ENCODE data around the gene NT5C. TPM values are rescaled to one million over a fixed set of nuclear protein-coding genes. Genes with fewer than 3 reads are reported as not detected.
"Not testable (repeated sequence)": the region's sequence is repeated elsewhere in the genome, so short reads cannot be mapped to it uniquely, and the experiment has no call there.

The NT5C gene
- 66.6 TPM for total RNA-seq

DNA sequence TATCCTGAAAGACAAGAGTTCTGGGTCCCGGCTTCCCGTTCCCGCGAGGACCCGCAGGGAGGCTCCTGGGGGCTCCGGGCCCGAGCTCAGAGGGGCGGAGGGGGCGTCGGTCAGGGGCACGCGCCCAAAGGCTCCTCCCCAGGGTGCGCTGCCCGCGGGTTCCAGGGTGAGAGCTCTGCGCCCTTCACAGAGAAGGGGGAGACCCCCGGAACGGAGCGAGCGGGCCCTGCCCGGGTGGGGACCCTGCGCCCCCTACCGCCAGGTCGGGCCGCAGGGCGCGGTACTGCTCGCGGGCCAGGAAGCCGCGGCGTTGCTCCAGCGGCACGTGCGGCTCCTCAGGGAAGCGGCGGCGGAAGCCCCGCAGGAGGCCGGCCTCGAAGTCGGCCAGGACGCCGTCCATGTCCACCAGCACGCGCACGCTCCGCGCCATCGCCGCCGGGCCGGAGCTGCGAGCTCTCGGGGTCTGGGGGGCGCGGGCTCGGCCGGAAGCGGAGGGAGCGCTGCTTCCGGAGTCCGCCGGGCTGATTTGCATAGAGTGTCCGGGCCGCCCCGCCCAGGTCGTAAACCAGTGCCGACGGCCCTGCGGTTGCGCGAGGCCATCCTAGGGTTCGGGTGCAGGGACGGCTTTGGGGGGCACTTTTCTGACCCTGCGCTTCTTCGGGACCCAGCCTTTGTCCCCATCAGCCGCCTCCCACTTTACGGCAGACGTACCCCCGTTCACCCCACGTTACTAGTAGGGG lies at the start of gene NT5C:
Gene NT5C, minus strand, starts transcription at position 465 of the 740 bp plus-strand sequence. Its CDS starts 35 bp downstream, at position 430.
- ATAC-seq = peak; percentile 75

DNA sequence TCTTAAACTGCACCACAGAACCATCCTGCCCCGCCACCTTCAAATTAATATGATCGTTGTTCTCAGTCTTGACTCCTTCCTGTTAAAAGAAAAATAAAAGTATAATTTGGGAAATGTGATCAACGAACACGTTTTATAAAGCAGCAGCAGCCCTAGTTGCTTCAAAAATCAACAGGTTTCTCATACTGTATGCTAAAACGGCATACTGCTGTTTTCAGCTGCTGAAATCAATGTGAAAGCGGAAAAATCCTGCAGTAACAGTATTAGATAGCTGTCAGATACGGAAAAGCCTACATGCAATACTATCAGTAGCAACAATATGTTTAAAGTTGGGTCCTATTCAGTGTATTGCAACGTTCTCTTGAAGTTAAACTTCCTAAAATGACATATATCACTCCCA lies 49.6 kb upstream of the NT5C start:
- no peak for ATAC-seq

DNA sequence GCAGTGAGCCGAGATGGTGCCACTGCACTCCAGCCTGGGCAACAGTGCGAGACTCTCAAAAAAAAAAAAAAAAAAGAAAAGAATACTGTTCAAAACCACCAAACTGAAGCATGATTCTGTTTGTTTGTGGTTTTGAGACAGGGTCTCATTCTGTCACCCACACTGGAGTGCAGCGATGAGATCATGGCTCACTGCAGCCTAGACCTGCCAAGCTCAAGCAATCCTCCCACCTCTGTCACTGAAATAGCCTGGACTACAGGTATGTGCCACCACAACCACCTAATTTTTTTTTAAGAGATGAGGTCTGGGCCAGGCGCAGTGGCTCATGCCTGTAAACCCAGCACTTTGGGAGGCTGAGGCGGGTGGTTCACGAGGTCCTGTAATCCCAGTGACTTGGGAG lies 46.9 kb upstream of the NT5C start:
- ATAC-seq = no peak

DNA sequence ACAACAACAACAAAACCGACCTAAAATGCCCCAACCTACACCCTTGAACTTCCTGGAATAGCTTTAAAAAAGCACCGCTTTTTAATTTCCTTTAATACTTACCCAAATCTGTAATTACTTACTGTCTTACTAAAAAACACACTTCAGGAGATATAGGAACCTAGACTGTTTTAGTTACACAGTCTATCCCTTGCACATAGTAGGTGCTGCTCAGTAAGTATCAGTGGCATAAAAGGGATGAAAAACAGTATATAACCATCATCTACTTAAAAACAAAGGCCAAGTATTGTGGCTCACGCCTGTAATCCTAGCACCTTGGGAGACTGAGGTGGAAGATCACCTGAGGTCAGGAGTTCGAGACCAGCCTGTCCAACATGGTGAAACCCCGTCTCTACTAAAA lies 45.1 kb upstream of the NT5C start:
- no peak for ATAC-seq

DNA sequence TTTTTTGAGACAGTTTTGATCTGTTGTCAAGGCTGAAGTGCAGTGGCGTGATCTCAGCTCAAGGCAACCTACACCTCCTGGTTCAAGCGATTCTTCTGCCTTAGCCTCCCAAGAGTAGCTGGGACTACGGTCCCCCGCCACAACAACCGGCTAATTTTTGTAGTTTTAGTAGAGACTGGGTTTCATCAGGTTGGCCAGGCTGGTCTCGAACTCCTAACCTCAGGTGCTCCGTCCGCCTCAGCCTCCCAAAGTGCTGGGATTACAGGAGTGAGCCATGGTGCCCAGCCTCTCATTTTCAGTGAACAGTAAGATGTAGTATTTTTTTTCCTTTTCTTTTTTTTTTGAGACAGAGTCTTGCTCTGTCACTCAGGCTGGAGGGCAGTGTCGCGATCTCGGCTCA lies 43.5 kb upstream of the NT5C start:
- ATAC-seq = no peak

DNA sequence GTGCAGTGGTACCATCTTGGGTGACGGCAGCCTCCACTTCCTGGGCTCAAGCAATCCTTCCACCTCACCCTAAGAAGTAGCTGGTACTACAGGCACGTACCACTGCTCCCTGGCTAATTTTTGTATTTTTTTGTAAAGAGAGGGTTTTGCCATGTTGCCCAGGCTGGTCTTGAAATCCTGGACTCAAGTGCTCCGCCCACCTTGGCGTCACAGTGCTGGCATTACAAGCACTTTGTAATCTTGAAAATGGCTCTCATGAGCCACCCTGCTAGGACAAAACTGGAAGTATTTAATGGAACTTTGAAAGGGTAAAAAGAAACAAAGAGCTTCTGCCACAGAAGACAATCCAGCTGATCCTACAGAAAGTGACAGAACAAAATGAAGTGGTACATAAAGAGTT lies 42.0 kb upstream of the NT5C start:
- ATAC-seq = no peak

DNA sequence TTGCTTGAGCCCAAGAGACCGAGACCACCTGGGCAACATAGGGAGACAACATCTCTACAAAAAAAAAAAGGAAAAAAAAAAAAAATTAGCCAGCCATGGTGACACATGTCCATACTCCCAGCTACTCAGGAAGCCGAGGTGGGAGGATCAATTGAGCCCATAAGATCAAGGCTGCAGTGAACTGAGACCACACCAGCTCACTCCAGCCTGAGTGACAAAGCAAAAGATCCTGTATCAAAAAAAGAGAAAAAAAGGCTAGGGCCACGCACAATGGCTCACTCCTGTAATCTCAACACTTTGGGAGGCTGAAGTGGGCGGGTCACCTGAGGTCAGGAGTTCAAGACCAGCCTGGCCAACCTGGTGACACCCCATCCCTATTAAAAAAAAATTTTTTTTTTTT lies 37.5 kb upstream of the NT5C start:
- no peak for ATAC-seq

DNA sequence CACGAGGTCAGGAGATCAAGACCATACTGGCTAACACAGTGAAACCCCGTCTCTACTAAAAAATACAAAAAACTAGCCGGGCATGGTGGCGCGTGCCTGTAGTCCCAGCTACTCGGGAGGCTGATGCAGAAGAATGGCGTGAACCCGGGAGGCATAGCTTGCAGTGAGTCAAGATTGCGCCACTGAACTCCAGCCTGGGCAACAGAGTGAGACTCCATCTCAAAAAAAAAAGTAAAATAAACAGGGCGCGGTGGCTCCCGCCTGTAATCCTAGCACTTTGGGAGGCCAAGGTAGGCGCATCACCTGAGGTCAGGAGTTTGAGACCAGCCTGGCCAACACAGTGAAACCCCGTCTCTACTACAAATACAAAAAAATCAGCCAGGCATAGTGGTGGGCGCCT lies 33.1 kb upstream of the NT5C start:
- not testable (repeated sequence) for ATAC-seq

DNA sequence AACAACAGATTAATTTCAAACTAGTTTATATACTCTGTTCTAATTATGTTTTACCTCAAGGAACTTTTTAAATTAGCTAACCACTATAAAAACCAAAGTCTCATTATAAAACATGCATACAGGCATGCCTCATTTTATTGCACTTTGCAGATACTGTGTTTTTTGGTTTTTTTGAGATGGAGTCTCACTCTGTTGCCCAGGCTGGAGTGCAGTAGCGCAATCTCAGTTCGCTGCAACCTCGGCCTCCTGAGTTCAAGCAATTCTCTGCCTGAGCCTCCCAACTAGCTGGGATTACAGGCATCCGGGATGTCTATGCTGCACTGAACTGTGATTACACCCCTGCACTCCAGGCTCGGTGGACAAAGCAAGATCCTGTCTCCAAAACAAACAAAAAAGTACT lies 31.5 kb upstream of the NT5C start:
- ATAC-seq = no peak

DNA sequence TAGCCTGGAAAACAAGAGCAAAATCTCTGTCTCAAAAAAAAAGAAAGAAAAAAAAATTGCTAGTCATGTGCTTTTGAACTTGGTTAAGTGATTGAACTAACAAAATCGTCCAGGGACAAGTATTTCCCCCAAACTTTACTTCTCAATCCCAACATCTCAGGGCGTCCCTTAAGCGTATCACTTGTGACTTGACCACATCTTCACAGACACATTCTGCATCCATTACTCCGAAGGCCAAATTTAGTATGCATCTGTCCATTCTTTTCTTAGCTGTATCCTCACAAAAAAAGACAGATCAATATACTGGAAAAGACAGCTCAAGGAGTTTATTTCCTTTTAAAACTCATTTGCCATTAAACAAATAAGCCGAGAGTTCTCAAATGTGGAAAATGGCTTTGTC lies 28.7 kb upstream of the NT5C start:
- no peak for ATAC-seq

DNA sequence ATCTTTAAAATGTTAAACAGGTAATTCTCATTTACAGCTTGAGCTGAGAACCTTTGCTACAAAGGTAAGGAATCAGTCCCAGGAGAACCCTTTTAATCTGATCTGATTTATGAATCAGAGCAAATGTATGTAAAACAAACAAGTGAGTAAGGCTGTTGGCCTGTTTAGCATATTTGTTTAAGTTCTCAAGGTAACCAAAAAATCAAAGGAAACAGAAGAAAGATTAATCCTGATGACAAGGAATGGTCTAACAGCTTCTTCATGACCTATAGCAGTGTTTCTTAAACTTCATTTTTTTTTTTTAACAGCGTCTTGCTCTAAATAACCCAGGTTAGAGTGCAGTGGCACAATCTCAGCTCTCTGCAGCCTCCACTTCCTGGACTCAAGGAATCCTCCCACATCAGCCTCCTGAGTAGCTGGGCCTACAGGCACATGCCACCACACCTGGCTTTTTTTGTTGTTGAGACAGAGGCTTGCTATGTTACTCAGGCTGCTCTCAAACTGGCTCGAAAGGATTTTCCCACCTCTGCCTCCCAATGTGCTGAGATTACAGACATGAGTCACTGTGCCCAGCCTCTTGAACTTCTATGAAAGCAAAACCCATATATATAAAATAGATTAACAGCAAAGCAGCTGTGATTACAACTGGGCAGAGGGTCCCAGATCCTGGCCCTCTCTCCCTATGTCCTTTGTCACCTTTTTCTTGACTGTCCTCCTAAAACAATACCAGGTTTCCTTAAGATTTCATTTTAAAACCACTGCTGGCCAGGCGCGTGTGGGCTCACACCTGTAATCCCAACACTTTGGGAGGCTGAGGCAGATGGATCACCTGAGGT lies 27.9 kb upstream of the NT5C start:
- peak; percentile 77 for ATAC-seq

DNA sequence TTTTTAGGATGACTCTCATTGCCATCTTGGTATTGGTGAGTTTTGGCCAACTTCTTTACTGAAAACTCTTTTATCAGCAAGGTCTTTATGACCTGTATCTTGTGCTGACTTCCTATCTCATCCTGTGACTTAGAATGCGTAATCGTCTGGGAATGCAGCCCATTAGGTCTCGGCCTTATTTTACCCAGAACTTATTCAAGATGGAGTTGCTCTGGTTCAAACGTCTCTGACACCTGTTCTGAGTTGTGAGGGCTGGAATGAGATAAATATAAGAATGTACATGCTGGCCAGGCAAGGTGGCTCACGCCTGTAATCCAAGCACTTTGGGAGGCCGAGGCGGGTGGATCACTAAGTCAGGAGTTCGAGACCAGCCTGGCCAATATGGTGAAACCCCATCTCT lies 26.9 kb upstream of the NT5C start:
- ATAC-seq = not testable (repeated sequence)

DNA sequence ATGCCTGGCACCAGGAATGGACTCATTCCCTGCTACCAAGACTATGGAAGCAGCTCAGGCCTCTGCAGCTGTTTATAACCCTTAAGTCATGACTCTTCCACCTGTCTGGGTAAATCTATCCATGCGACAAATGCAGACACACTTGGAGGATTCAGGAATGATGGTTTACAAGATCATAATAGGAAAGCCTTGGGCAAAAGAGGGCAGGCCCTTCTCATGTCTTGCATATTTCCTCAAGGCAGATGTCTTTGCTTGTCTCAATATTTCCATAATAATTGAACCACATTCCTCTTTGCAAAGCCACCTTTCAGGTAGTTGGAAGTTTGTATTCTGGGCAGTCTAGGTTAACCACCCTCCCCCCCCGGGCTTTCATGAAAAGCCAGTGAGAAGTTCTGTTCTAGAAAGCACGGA lies 23.7 kb upstream of the NT5C start:
- no peak for ATAC-seq

DNA sequence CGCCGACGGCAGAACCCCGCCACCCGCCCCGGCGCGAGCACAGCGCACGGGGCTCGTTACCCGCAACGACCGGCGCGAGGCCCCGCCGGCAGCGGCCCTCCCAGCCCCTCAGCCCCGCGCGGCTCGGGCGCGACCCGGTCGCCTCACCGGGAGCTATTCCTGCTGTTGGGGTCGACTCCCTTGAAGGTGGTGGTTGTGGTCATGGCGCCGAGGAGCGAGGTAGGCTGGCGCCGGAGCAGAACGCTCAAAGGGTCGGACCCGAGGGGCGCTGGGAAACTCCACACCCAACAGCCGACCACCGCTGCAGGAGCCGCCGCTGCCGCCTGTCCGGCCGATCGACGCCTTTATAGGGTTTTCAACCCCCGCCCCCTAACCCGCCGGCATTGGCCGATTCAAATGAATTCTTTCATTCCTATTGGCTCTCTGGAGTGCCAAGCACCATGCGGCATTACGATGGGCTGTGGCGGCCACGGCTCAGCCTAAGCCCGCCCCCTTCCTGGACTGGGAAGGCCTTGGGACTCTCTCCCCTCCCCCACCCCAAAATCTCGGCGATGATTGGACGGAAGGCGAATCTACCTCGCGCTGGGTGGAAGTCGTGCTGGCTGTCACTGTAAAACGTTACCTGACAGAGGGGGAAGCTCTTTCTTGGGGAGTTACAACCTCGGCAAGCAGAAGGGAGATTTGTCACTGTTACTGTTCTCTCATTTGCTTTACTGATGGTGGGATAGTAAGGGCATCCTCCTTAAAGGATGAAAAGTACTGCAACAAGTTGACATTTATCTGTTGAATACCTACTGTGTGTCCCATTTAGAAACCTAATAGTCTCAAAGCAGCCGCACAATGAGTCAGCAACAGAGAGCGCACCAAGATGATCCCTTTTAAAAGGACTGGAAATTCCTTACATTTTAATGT lies 22.9 kb upstream of the NT5C start, which contains the start of gene JPT1:
Gene JPT1, minus strand, starts transcription at position 318 of the 912 bp plus-strand sequence. Its CDS starts 115 bp downstream, at position 203.
- peak; percentile 96 for ATAC-seq

DNA sequence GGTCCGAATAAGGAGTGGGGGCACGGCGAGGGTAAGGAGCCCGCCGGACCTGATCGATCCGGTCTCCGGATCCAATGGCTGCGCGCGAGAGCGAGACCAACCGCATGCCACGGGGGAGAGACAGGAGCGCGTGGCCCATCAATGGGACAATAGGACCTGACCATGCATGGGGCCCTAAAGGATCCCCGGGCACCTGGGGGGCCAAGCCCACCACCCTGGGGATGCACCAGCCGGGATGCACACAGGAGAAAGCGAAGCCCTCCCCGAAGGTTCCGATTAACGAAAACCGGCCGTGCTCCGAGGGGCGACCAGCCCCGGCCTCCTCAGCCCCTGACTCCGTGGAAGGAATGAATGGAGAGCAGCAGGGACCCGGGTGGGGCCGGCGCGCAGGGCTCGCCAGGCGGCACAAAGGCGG lies 22.2 kb upstream of the NT5C start:
- ATAC-seq = peak; percentile 14

DNA sequence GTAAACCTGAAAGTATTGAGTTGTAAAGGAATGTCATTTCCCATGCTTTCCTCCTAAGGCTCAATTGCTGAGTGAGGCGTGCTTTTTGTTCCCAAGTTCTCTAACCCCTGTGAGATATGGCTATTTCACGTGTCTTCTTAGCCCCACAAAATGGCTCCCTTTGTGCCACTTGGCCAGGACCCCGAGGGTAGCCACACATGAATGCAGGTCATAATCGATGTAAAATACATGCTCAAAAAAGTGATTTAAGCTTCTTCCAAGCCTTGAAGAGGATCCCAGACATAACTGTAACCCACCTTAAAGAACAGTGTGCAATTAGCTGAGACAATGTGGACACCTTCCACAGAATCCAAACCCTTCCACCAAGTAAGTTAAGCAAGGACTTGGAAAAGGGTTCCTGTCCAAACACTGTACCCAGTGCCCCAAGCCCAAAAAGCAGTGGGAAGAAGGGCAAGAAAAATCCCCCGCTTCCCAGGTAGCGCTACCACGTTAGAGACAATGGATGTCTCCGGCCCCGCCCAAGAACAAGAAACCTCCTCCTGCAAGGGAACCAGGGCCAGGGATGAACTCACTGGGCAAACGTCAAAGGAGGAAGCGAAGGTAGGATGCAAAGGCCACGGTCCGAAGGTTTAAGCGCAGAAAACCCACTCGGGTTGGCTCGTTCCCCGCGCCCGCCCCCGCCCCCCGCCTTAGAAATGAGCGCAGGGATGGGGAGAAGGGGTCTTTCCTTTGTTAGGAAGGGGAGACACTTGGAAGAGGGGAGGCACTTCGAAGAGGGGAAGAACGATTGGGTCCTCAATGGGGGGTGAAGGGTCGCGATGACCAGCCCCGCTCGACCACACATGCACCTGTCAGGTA lies 21.6 kb upstream of the NT5C start:
- peak; percentile 41 for ATAC-seq

DNA sequence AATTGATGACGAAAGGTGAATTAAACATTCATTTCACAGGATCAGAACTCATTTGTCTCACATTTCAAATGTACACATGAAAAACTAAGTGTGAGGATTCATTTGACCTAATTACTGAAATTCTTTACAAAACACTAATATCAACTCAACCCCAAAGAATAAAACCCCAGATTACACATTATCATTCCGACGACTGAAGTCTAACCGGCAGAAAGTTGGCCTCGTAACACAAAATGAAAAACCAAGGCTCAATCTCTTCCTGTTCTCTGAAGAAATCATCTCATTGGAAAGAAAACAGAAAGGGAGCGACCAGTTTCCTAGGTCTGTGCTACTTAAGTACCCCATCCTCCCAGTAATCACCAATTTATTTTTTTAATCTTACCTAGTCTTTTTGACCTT lies 21.0 kb upstream of the NT5C start:
- ATAC-seq = no peak

DNA sequence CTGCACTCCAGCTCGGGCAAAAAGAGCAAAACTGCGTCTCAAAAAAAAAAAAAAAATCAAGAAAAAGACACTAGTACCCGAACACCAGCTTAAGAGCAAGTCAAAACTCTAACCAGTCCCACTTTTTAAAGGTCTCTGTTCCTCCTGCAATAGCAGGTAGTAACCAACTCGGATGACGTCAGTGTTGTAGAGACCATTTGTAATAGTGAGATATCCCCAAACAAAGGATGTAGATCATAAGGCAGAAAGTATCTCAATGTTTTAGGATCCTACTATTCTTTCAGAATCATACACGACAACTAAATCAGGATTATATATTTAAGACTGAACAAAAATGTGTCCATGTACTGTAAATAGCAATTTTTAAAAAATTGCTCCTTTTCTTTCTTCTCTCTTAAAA lies 20.4 kb upstream of the NT5C start:
- ATAC-seq = no peak

DNA sequence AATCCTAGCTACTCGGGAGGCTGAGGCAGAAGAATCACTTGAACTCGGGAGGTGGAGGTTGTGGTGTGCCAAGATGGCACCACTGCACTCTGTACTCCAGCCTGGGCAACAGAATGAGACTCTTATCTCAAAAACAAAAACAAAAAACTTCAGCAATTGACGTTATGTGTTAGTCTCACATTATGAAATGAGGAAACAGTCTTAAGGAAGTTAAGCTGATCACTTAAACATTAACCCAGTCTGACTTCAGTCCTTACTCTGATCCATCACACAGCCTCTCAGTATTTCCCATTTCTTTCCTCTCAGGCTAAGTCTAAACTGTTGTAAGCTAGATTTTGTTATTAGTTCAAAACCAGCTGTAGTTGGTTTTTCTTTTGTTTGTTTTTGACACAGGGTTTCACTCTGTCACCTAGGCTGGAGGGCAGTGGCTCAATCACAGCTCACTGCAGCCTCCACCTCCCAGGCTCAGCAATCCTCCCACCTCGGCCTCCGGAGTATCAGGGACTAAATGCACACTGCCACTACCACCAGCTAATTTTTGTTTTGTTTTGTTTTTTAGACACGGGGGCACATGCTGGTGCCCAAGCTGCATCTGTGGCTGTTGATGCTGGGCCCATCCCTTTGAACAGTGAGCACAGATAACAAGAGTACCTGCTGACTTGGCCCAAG lies 16.5 kb upstream of the NT5C start:
- ATAC-seq = no peak

DNA sequence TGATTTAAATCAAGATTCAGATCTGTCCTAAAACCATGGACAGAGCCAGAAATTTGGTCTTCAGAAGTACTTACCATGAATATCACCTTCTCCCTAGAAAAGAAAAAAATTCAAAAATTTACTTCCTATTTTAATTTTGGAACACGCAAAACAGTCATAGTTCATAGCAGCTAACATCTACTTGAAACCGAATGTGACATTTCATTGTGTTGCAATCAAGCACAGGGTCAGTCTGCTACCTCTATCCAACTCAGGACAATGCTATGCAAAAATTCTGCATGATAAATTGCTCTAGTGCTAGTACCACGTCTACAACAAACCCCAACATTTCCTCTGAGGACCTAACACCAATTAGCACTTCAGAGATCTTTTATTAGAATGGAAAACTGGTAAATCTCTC lies 15.1 kb upstream of the NT5C start:
- no peak for ATAC-seq

DNA sequence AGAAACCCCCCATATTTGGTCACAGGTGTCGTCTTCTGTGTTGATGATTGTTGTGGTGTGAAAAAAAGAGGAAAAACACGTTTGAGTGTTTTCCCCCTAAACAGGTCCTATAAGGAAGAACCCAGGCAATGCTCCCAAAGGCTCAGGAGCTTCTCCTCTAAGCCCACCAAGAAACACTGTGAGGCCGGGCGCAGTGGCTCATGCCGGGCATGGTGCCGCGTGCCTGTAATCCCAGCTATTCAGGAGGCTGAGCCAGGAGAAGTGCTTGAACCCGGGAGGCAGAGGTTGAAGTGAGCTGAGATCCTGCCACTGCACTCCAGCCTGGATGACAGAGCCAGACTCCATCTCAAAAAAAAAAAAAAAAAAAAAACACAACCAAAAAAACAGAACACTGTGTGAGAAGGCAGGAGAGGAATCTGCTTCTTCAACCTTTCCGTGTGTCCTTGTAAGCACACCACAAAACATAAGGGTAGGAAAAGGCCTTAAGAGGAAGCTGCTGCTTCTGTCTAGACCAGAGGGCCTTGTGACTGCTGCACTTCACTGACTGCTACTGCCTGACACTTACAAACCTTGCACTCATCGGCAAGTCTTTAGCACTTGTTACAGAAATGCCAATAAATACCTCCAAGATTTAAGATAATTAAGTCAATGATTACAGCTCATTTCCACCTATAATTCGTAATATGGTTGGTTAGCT lies 13.4 kb upstream of the NT5C start:
- no peak for ATAC-seq
